Measurements from ENCODE around the gene NDUFV2.

DNA sequence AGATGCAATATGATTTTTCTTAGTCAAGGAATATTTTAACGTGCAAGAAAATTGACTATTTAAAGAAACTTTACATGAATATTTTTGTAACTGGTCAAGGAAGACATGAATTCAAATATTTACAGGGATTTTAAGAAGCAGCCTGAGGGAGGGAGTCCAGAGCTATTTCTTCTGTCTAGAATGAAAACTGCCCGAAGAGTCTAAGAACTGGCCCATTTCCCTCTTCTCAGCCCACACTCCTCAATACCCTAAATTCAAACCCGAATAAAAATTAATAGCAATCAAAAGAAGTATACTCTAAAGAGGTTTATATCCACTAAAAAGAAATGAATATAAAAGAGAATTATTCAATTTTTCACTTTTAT lies 6.5 kb upstream of the NDUFV2 start:
- TF ChIP-seq CTCF (conservative IDR thresholded peaks at IDR 0.05) = no peak
- no peak for TF ChIP-seq EZH2 (IDR thresholded peaks at IDR 0.05; ENCODE audit: low read depth)

Data from PC-9 (cell line).